IMR-90 (cell line): ENCODE data around the gene KRTAP9-2. TPM values are rescaled to one million over a fixed set of nuclear protein-coding genes. Genes with fewer than 3 reads are reported as not detected.

Source experiments
- ATAC-seq: fragments of 200-7000 bp; cut with Tn5 transposase; 2 replicates; pipeline ENCODE4 v1.9.1; 2020; ENCODE audit warnings: low read depth, mild to moderate bottlenecking, moderate library complexity
- BruUV-seq: library from RNA; stranded (reverse); fragments of 400-500 nt; replicated peaks from 2 replicates; lab custom pipeline; 2021; lab: Mats Ljungman, UMichigan
- CTCF ChIA-PET: fragments of 300-600 bp; formaldehyde crosslinking; extraction: SDS; loops from one replicate; lab custom pipeline; 2021; ENCODE audit warnings: antibody characterized with exemption; lab: Yijun Ruan, JAX
- POLR2A ChIA-PET: fragments of 300-600 bp; sonication (Branson Sonifier 250); formaldehyde crosslinking; loops from one replicate; lab custom pipeline; 2022; ENCODE audit warnings: antibody characterized with exemption; ENCODE audit not compliant: unreplicated experiment; lab: Charles Lee
- DNase-seq: peaks from one replicate; pipeline ENCODE4 v3.0.0; 2013
- H2AFZ ChIP-seq: replicated peaks from 2 replicates; pipeline ENCODE3; 2013; ENCODE audit warnings: low read length, mild to moderate bottlenecking; ENCODE audit not compliant: poor library complexity
- H2AK5ac ChIP-seq: 2 replicates; pipeline ENCODE4 v1.6.1; 2013; ENCODE audit warnings: low read depth, low read length, inconsistent platforms
- H2AK9ac ChIP-seq: replicated peaks from 2 replicates; pipeline ENCODE3; 2013; ENCODE audit warnings: mild to moderate bottlenecking, low read depth, low read length, moderate library complexity; ENCODE audit not compliant: poor library complexity
- H2BK120ac ChIP-seq: 2 replicates; pipeline ENCODE4 v1.6.1; 2013; ENCODE audit warnings: low read depth, low read length, inconsistent platforms
- H2BK15ac ChIP-seq: 3 replicates; pipeline ENCODE4 v1.6.1; 2013; ENCODE audit warnings: low read depth, low read length, inconsistent platforms
- H2BK20ac ChIP-seq: 2 replicates; pipeline ENCODE4 v1.6.1; 2013; ENCODE audit warnings: low read depth, mild to moderate bottlenecking, inconsistent platforms, low read length, moderate library complexity
- H2BK5ac ChIP-seq: 2 replicates; pipeline ENCODE4 v1.6.1; 2013; ENCODE audit warnings: mild to moderate bottlenecking, low read depth, low read length, inconsistent platforms; ENCODE audit not compliant: poor library complexity, severe bottlenecking
- H3K14ac ChIP-seq: replicated peaks from 2 replicates; pipeline ENCODE4 v1.6.1; 2013; ENCODE audit warnings: low read depth, low read length, inconsistent platforms
- H3K18ac ChIP-seq: 2 replicates; pipeline ENCODE4 v1.6.1; 2013; ENCODE audit warnings: low read depth, low read length, control low read depth
- H3K23ac ChIP-seq: 2 replicates; pipeline ENCODE4 v1.6.1; 2013; ENCODE audit warnings: low read depth, low read length, inconsistent platforms
- H3K27ac ChIP-seq: 2 replicates; pipeline ENCODE4 v1.5.1; 2013; ENCODE audit warnings: mild to moderate bottlenecking, control low read depth, low read length; ENCODE audit not compliant: insufficient read depth
- H3K27me3 ChIP-seq: 2 replicates; pipeline ENCODE4 v1.6.1; 2013; ENCODE audit warnings: low read length; ENCODE audit not compliant: control insufficient read depth, insufficient read depth
- H3K36me3 ChIP-seq: 2 replicates; pipeline ENCODE4 v1.6.1; 2013; ENCODE audit warnings: low read length, mixed read lengths; ENCODE audit not compliant: control insufficient read depth, insufficient read depth
- H3K4ac ChIP-seq: 2 replicates; pipeline ENCODE4 v1.6.1; 2013; ENCODE audit warnings: low read depth, low read length, inconsistent platforms
- H3K4me1 ChIP-seq: 2 replicates; pipeline ENCODE4 v1.6.1; 2013; ENCODE audit warnings: low read length, mixed read lengths; ENCODE audit not compliant: control insufficient read depth, insufficient read depth
- H3K4me2 ChIP-seq: 2 replicates; pipeline ENCODE4 v1.6.1; 2013; ENCODE audit warnings: low read depth, mild to moderate bottlenecking, control low read depth, low read length, moderate library complexity
- H3K4me3 ChIP-seq: 2 replicates; pipeline ENCODE4 v1.5.1; 2013; ENCODE audit warnings: low read depth, mild to moderate bottlenecking, control low read depth, low read length, moderate library complexity; ENCODE audit not compliant: insufficient read depth
- H3K56ac ChIP-seq: 2 replicates; pipeline ENCODE4 v1.6.1; 2013; ENCODE audit warnings: low read length, inconsistent platforms; ENCODE audit not compliant: insufficient read depth; ENCODE audit errors: extremely low read depth
- H3K79me1 ChIP-seq, 2 experiments: 2 replicates each; pipeline ENCODE4 v1.6.1; 2013; ENCODE audit warnings: low read length in 2 of 2, inconsistent platforms in 1 of 2, low read depth in 1 of 2
- H3K9ac ChIP-seq: 2 replicates; pipeline ENCODE4 v1.6.1; 2013; ENCODE audit warnings: low read depth, low read length, control low read depth
- H3K9me1 ChIP-seq: 2 replicates; pipeline ENCODE4 v1.6.1; 2013; ENCODE audit warnings: low read length, inconsistent platforms; ENCODE audit not compliant: insufficient read depth
- H3K9me3 ChIP-seq: 2 replicates; pipeline ENCODE4 v1.6.1; 2013; ENCODE audit warnings: low read length; ENCODE audit not compliant: control insufficient read depth, insufficient read depth
- H4K20me1 ChIP-seq: 2 replicates; pipeline ENCODE4 v1.6.1; 2013; ENCODE audit warnings: low read length, inconsistent platforms; ENCODE audit not compliant: insufficient read depth
- H4K5ac ChIP-seq: 2 replicates; pipeline ENCODE4 v1.6.1; 2013; ENCODE audit warnings: mild to moderate bottlenecking, low read depth, low read length, control low read depth
- H4K8ac ChIP-seq, 2 experiments: 2 replicates each; pipeline ENCODE4 v1.6.1; 2013; ENCODE audit warnings: low read depth in 2 of 2, low read length in 2 of 2, control low read depth in 1 of 2, inconsistent platforms in 1 of 2
- H4K91ac ChIP-seq: 2 replicates; pipeline ENCODE4 v1.6.1; 2013; ENCODE audit warnings: low read depth, low read length, inconsistent platforms; ENCODE audit not compliant: insufficient read depth
- BHLHE40 ChIP-seq: fragments of 150-350 bp; IDR thresholded peaks from 2 replicates; pipeline ENCODE4 v1.6.1; 2016; ENCODE audit warnings: mild to moderate bottlenecking, low read depth, low read length
- CEBPB ChIP-seq: IDR thresholded peaks from 2 replicates; pipeline ENCODE4 v1.6.1; 2012; ENCODE audit warnings: low read depth, low read length, improper control_type of control experiment
- FOS ChIP-seq: fragments of 150-350 bp; IDR thresholded peaks from 2 replicates; pipeline ENCODE4 v1.6.1; 2016; ENCODE audit warnings: low read depth, low read length
- MAFK ChIP-seq: IDR thresholded peaks from 2 replicates; pipeline ENCODE4 v1.6.1; 2012; ENCODE audit warnings: low read depth, low read length, improper control_type of control experiment
- MAZ ChIP-seq: IDR thresholded peaks from 2 replicates; pipeline ENCODE4 v1.6.1; 2012; ENCODE audit warnings: low read depth, mild to moderate bottlenecking, low read length, improper control_type of control experiment, moderate library complexity, borderline replicate concordance
- MXI1 ChIP-seq: IDR thresholded peaks from 2 replicates; pipeline ENCODE4 v1.6.1; 2012; ENCODE audit warnings: low read depth, mild to moderate bottlenecking, low read length, moderate library complexity, borderline replicate concordance
- NFE2L2 ChIP-seq: fragments of 150-350 bp; IDR thresholded peaks from 2 replicates; pipeline ENCODE4 v1.6.1; 2016; ENCODE audit warnings: low read depth, mild to moderate bottlenecking, low read length
- RAD21 ChIP-seq: IDR thresholded peaks from 2 replicates; pipeline ENCODE4 v1.6.1; 2012; ENCODE audit warnings: low read length, improper control_type of control experiment
- SMC3 ChIP-seq: fragments of 150-350 bp; IDR thresholded peaks from 2 replicates; pipeline ENCODE4 v1.6.1; 2016; ENCODE audit warnings: low read depth, mild to moderate bottlenecking, antibody characterized with exemption, low read length, moderate library complexity
- WGBS, 2 experiments: methylation state at CpG; one replicate each; pipeline versions ENCODE4 v1.1.5 to v1.1.7; 2013; ENCODE audit warnings: missing lambda C conversion rate in 2 of 2; ENCODE audit not compliant: insufficient read length in 1 of 2; ENCODE audit errors: extremely low coverage in 2 of 2; 5-methylcytosine and 5-hydroxymethylcytosine counted together
- dilution Hi-C: fragments of 300-500 bp; cut with HindIII; formaldehyde crosslinking; loops from one replicate; pipeline ENCODE4 v1.14.3; 2018; ENCODE audit warnings: low sequenced_read_pairs; ENCODE audit not compliant: unreplicated experiment
- in situ Hi-C: fragments of 300-500 bp; cut with MboI; formaldehyde crosslinking; loops from 3 replicates; pipeline ENCODE4 v1.14.3; 2019; ENCODE audit warnings: low sequenced_read_pairs, inconsistent platforms, mixed read lengths
- intact Hi-C: fragments of 100-400 bp; cut with micrococcal nuclease; formaldehyde crosslinking; loops from 2 replicates; pipeline ENCODE4 v1.10.0; 2022
- polyA plus RNA-seq, 3 experiments: library from polyadenylated mRNA; depleted of rRNA; stranded (reverse); fragments of >200 nt; gene quantifications; 2 replicates each; pipeline ENCODE4 v1.2.3, GENCODE V29; 2012; ENCODE audit warnings: low replicate concordance in 1 of 3
- total RNA-seq: library from RNA; depleted of rRNA; stranded (reverse); fragments of >200 nt; gene quantifications from 2 replicates; pipeline ENCODE4 v1.2.3, GENCODE V29; 2012

Gene KRTAP9-2
- total and polyA plus RNA-seq, 2 of the 4 experiments (the other 2 are of a cell fraction), result not detected

GRCh38 chr17:41226051-41226450 is 397 bp upstream of the KRTAP9-2 start:
- Histone ChIP-seq H3K23ac (no peak overlapping the region), H4K20me1 (no peaks in the 10 kb centered on the region), H2BK15ac (no peak overlapping the region), H3K4me3 (no peak overlapping the region), H2AK5ac (no peak overlapping the region), H3K36me3 (no peaks in the 10 kb centered on the region), H2BK120ac (no peak overlapping the region), H3K79me1 (no peaks in the 10 kb centered on the region), H3K27ac (no peak overlapping the region), H2BK20ac (no peak overlapping the region), H3K4me1 (no peaks in the 10 kb centered on the region), H3K14ac (no peak overlapping the region; the same call in 1 of the 2 replicates), H4K5ac (no peak overlapping the region), H3K18ac (no peak overlapping the region), H3K9me1 (no peaks in the 10 kb centered on the region; the same call in 1 of the 2 replicates), H4K8ac (no peak overlapping the region), H4K91ac (no peak overlapping the region), H3K9ac (no peak overlapping the region), H2BK5ac (no peak overlapping the region), H3K4me2 (no peak overlapping the region), H2AK9ac (no peak overlapping the region), H2AFZ (no peak overlapping the region), H3K27me3 (peaks cover 4% of the 10 kb centered on the region; the same call in 1 of the 2 replicates), H3K4ac (no peak overlapping the region), H3K9me3 (no peaks in the 10 kb centered on the region), H3K56ac (no peak overlapping the region)
- dilution Hi-C loops (no loop called here), in situ Hi-C loops (no loop called here), intact Hi-C loops (no loop called here)
- ATAC-seq, result no peak
- ChIA-PET POLR2A (no interaction called here), CTCF (no interaction called here)
- BruUV-seq, result no TSS peak
- TF ChIP-seq MXI1 (no peak), MAZ (no peak), FOS (no peak), SMC3 (no peak), NFE2L2 (no peak), BHLHE40 (no peak), CEBPB (no peak), RAD21 (no peak), MAFK (no peak)
- no peak for DNase-seq
- WGBS, 2 experiments, result no CpG with 5 or more reads among the region's 6 CpGs
